HG02943 (cell line): Measurements from ENCODE around the gene ANP32A.

Experiments used
- ATAC-seq: cut with Tn5 transposase; IDR thresholded peaks from one replicate; pipeline ENCODE4 v1.9.1; 2021; ENCODE audit warnings: mild to moderate bottlenecking, low read depth, moderate library complexity; ENCODE audit not compliant: unreplicated experiment

Gene ANP32A

GRCh38 chr15:68800875-68801274, 19.8 kb downstream of the ANP32A start:
- no peak for ATAC-seq

DNA sequence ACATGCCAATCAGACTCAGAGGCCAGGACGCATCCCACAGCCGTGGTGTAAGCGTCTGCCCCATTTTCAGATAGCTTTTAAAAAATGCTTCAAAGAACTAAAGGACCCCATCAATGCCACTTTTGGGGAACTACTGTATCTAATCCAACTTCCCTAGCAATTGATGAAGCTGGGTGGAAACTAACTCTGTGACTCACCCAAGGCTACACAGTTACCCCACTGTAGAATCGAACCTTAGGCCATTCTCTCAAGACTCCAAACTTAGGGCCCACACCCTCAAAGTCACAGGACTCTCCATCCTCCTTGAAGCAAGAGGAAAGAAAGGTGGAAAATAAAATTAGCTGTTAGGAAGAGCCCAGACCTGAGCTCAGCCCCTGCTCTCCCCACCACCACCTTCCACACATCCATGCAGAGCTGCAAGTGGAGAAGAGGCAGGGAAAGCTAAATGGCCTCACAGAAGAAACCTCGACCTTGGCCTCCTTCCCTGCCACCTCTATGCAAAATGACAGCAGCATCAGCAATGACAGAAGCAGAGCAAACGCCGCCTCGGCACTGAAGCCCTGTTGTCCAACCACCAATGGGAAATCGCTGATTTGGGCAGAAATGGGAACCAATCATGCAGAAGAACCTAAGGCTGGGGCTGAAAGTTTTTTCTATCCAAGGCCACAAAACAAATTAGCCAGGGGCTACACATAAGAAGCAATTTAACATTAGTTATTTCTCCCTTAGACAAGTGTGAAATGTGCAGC, 22.2 kb downstream of the ANP32A start:
- ATAC-seq, result no peak

DNA sequence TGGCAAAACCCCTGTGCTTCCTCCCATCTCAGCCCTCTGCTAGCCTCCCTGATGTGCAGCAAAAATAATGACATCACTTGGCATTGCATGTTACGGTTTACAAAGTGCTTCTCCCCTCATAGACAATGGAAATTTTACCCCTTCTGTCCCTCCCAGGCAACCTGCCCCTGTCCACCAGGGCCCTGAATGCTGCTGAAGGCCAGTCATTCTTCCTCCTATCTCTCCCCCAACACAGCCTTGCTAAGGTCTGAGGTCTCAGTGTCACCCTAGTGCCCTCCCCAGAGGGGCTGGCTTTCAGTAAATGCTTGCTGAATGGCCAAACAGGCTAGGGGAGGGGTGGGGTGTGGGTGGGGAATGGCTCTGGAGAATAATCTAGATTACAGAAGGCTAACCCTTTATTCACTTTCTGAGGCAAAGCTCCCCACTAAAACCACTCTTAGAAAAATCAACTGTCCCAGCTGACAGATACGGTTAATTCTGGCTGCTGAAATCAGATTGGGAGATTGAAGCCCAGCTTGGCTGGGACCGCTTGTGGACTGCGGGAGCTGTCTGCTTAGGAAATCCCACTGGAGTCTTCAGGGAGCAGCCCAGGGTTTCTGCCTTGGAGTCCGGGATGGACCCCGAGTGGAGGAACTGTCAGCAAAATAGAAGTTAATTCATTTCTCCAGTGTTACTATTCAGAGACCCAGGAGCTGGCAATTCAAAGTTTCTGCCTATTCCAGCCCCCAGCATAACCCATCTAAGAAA, 22.9 kb downstream of the ANP32A start:
- ATAC-seq, result no peak

DNA sequence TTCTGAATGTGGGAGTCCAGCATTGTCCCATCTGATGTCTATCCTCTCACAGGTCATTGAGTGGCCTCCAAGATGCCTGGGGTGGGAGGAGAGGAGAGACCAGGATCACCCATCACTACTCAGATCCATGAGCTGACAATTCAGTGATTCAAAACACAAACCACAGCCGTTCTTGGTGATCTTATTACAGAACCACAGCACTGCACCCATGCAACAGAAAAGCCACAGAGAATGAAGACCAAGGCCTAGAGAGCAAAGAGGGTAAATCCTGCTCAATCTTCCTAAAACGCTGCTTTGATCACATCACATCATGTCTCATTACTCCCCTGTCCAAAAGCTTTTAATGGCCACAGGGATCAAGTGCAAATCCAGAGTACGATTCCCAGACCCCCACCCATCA, 23.5 kb downstream of the ANP32A start:
- no peak for ATAC-seq

DNA sequence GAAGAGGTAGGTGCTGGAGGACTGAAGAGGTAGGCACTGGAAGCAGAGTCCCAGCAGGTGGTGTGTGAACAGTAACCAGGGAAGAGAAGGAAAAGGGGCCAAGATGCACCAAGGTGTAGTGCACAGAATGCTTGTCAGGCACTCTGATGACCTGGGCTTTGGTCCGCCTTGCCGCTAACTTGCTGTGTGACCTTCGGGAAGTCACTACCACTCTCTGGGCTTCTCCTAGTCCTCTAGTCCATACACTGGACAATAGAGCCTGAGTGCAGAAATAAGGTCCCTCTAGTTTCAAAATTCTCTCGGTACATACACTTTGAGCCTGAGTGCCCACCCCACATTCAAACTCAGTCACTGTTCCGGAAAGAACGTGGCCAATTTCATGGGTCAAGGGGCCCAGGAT, 24.1 kb downstream of the ANP32A start:
- ATAC-seq, result no peak

DNA sequence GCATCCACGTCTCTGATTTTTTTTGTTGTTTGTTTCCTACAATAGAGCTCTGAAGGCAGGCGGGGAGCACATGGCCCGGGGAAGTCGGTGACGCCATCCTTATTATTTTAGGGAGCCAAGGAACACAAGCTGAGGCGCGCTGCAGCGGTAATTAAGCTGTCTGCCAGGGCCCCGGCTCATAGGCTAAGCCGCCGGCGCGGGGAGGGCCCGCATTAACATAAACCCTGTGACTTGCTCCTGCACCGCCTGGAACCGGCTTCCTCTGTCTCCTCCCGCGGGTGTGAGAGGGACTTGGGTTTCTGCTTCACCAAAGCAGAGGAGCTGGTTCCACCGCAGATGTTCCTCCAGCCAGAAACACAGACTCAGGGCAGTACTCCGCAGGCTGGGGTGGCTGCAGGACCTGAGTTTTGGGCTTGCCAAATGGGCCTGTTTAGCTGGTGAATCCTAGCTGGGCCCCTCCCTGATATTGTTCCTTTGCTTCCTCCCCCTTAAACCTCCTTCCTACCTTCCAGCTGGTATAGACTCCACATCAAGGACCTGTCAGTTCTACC, 25.3 kb downstream of the ANP32A start:
- no peak for ATAC-seq

- no peak for ATAC-seq
These were observed 25.8 kb downstream of the ANP32A start for GRCh38 chr15:68794863-68795262.

DNA sequence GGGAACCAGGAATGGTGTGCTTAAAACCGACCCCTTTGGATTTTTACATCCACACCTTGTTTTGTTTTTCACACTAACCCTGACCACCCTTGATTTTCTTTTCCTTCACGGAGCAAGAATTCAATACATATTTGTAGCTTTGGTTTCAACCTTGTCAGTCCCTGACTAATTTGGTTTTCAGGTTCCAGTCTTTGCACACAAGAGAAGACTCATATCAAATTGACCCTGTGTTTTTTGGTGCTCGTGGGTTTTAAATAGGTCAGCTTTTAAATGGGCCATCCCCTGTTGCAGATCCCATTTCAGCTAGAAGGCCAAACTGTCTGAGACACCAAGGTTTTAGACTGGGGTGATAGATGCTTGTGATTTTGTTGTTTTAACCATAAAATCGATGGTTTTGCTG, 26.4 kb downstream of the ANP32A start:
- no peak for ATAC-seq

- no peak for ATAC-seq
These were observed 26.9 kb downstream of the ANP32A start for GRCh38 chr15:68793776-68794175.

DNA sequence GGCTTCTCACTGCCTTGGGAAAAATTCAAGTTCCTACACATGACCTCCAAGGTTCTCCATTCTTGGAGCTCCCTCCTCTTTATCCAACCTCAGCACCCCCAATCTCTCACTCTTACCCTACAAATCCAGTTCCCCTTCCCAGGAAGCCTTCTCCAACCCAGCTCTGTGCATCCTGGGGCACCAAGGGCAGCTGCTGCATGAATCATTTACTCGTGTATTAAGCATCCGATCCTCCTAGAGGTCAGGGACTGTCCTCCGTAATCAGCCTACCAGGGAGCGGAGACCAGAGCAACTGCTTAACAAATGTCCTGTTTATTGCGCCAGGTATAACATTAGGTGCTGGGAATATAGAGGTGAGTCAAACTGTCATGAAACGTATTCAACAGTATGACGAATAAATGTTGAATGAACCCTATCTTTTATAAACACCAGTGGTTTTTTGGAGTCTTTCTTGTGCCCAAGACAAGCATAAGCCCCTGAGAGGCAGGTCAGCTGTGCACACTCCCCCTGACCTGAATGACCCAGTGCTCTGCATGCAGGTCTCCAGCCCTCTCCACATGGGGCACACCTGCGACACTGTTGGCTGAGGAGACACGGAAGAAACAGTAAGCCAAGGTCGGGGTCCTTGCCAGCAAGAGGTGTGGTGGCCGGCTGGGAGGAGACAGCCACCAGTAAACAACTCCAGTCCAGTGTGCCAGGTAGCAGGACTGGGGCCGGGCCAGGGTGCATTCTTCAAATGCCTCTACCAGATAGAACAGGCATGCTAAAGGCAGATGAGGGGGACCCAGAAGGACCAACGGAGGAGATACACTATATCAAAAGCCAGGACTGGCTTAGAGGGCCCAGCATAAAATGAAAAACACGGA, 27.6 kb downstream of the ANP32A start:
- no peak for ATAC-seq

DNA sequence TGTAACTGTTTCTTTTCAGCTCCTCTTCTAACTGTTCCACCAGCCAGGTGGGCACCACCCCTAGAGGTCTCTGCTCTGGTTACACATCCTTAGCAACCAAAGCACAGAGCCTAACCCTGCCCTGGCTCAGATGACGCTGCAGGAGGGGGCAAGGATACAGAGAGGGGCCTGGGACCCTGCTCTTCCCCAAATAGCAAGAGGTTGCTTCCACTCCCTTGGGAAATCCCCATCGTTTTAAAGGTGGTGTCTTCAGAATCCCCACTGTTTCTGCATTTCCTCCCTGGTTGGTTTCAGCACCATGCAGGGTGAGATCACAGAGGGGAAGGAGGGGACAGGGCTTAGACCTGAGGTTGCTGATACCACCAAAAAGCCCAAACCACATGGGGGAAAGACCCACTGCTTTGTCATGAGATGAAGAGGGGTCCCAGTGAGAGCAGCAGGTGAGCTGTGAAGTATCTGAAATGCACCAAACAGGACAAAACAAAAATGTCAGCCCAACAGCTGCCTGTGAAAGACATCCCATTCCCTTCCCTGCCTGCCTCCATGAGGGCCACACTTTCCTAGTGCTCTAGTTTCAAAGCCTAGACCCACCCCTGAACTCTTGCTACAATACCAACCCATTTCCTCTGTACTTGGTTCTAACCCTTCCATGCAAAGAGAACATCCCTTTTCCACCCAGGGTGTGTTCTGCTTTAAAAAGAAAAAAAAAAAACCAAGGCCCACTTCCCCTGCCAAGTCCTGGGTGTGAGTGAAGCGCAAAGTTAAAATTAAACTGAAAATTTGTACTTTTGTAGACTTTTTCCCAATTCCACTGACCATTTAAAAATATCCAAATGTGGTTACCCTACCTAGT, 29.0 kb downstream of the ANP32A start:
- peak; percentile 52 for ATAC-seq

DNA sequence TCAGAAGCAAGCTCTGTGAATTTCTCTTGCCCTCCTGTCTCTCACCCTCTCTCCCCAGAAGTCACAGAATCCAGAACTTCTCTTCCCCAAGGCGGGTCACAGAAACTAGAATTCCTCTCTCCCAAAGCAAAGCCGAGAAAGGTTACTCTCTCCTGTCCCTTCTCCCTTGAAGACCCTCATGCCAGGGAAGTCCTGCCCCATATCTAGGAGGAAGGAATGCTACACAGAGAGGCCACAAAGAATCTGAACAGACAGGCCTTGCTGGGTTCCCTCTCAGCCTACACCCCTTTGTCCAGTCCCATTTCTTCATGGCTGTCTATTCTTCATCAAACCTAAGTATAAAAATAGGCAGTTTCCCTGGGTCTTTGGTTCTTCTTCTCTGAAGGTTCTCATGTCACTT, 29.8 kb downstream of the ANP32A start:
- ATAC-seq, result no peak

DNA sequence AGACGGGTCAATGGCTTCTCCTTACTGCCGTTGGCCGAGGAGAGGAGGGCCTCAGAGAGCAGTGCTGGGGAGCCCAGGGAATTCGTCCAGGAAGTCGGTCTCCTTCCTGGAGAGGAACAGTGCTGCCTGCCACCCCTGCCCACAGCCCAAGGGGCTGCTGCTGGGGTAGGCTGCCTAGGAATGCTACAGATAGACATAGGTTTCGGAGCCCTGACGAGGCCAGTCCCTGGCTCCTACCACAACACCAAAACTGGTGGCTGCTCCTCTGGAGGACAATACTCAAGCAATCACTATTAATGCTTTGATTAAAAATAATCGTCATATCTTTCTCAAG, 30.5 kb downstream of the ANP32A start:
- ATAC-seq, result no peak

DNA sequence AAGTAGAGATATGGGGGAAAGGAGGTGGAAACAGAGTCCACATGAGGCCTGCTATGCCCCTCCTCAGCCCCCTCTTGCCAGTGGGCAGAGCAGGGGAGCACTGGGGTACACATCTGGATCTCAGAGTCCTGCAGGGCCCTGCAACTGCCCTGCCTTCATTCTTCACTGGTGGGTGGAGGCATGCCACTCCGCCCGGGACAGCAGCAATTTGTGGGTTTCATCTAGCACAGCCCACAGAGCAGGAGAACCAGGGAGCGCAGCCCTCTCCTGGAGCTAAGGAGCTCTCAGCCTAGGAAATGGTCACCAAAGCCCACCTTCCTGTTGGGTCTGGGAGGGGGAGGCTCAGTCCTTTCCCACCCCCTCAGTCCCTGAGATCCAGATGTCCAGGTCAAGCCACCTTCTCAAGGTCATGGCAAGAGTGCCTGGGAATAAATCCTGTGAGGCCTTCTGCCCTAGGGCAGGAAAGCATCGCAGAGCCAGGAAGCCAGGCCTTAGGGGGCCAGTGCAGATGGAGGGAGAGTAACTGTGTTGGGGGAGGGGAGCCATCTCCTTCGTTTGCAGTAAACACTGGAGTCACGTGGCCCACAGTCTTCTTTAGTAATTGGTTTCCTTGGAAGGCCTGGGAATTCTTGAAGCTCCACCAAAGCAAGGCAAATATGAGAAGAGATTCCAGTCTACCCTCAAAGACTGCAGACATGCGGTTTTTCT, 31.0 kb downstream of the ANP32A start:
- no peak for ATAC-seq

GRCh38 chr15:68789091-68789490, 31.6 kb downstream of the ANP32A start:
- ATAC-seq, result no peak

GRCh38 chr15:68788264-68788624, 32.5 kb downstream of the ANP32A start:
- no peak for ATAC-seq

GRCh38 chr15:68787609-68788263, 33.0 kb downstream of the ANP32A start:
- ATAC-seq, result no peak

- ATAC-seq, result no peak
These were observed 33.9 kb downstream of the ANP32A start for GRCh38 chr15:68786753-68787152.

DNA sequence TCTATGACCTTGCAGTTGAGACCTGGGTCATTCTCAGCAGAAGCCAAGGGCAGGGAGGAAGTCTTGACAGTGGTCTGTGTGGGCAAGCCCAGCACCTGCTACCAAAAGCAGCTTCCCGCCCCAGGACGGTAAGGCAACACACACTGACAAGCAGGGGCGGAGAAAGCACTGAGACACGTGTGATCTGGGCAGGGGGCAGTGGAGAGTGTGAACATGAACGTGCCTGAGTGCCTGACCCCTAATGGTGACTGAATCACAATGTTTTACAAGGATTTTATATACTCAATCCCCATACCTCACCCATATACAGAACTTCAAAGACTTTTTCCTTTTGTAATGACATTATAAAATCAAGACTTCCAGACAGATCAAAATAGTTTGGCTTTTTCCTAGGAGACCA, 35.2 kb downstream of the ANP32A start:
- ATAC-seq, result no peak
